Glomerular endothelial cell (primary cell): ENCODE measurements around the gene PLEKHG1. TPM values are rescaled to one million over a fixed set of nuclear protein-coding genes. Genes with fewer than 3 reads are reported as not detected.

Source experiments
- DNase-seq: peaks from one replicate; pipeline ENCODE4 v3.0.0-alpha.2; 2011; ENCODE audit warnings: low read depth, low spot score; ENCODE audit errors: extremely low read depth
- total RNA-seq: library from RNA; depleted of rRNA; stranded (reverse); fragments of >200 nt; gene quantifications from 2 replicates; pipeline ENCODE4 v1.2.3, GENCODE V29; 2015

Gene PLEKHG1
- total RNA-seq, 1 donor from 2014 or later: 203 TPM

DNA sequence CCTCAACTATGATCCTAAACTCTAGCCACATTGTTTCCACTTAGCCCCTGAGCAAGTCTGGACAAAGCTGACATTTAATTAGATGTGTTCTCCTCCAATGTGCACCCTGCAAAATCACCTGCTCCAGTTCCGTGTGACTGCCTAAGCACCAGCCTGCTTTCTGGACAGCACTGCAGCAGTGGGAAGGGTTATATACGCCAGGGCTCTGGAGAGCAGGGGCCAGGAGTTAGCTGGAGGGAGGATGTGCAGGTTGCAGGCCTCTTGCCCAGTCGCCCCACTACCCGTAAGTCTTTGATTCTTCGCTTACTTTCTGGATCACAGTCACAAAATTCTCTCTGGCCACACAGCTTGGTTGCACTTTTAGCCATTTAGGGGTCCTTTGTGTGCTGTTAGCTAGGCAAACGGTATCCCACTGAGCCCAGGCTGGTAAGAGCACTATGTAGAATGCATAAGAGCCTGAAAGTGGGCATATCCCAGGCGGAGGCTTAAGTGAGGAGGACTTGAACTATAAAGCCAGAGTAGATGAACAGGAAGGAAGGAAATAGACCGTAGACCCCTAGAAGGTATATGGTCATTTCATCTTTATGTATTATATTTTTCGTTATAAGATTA is 10.7 kb upstream of the PLEKHG1 start:
- no peak for DNase-seq

- no peak for DNase-seq
Measured at GRCh38 chr6:150589852-150590251, 9.8 kb upstream of the PLEKHG1 start.

GRCh38 chr6:150590446-150590845 is 9.2 kb upstream of the PLEKHG1 start:
- DNase-seq: no peak

GRCh38 chr6:150592377-150592995 is 7.2 kb upstream of the PLEKHG1 start:
- DNase-seq: no peak

DNA sequence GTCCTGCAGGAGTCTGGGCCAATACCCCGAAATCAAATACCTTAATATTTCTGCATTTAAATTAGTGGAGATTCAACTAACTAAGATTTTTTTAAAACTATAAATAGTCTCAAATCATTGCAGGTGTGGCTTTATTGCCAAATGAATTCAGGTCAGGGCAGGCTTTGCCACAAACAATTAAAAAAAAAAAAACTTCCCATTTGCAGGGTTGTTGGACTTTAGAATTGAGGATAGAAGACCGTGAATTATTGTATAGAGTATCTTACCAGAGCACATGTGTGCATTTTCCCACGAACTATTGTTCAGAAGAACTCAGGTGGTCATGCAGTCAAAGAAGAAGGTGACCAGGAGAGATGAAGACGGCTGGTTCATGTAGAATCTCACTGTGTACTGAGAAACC is 6.6 kb upstream of the PLEKHG1 start:
- no peak for DNase-seq

GRCh38 chr6:150596439-150596838 is 3.2 kb upstream of the PLEKHG1 start:
- no peak for DNase-seq

DNA sequence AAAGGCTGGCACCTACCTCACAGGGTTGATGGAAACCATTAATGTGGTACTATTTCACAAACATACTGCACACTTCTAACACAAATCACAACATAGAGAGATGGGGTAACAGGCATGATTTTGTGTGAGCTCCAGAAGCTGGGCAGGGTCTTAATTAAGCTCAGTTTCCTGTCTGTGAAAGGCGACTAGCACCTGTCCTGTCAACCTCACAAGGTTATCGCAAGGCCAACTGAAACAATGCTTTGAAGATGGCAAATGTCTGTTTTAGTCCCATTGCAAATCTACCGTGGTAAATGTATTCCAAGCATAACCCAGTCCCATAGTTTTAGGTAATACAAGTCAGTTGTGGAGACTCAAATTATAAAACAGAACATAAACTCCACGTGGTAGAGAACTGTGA is 1.3 kb upstream of the PLEKHG1 start:
- no peak for DNase-seq

- no peak for DNase-seq
Measured at GRCh38 chr6:150598858-150599198, 857 bp upstream of the PLEKHG1 start.

DNA sequence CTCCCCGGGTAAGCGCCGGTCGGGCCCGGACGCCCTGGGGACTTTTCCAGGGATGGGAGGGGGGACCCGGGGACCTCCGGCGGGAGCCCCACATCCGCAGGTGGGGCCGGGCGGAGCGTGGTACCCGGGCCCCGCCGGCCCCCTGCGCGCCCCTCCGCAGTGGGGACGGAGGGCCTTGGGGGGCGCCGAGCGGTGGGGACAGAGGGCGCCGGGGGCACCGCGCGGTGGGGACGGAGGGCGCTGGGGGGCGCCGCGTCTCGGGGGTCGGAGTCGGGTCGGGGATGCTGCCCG is 270 bp downstream of the PLEKHG1 start:
- DNase-seq: no peak

- no peak for DNase-seq
Measured at GRCh38 chr6:150600301-150601017, 774 bp downstream of the PLEKHG1 start.

- DNase-seq: no peak
Measured at GRCh38 chr6:150601439-150601838, 1.8 kb downstream of the PLEKHG1 start.

GRCh38 chr6:150603176-150603575 is 3.5 kb downstream of the PLEKHG1 start:
- DNase-seq: no peak

DNA sequence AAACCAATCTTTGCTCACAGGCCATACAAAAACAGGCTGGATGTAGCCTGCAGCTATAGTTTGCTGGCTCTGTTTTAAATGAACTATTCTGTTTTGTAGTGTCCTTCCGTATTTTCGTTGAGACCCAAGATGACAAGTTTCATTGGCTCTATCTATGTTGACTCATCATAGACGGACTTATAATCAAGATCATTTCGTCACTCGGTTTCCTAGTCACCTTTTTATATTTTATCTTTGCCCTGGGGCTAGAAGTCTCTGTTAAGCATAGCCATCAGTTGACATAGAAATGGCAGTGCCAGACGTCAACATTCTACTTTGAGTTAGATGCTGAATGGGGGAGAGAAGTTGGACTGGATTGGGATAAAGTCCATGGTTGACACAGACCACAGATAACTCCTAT is 4.8 kb downstream of the PLEKHG1 start:
- DNase-seq: no peak

GRCh38 chr6:150605333-150605732 is 5.6 kb downstream of the PLEKHG1 start:
- DNase-seq: no peak

- DNase-seq: no peak
Measured at GRCh38 chr6:150606168-150606591, 6.5 kb downstream of the PLEKHG1 start.

GRCh38 chr6:150606647-150607328 is 7.1 kb downstream of the PLEKHG1 start:
- DNase-seq: no peak

DNA sequence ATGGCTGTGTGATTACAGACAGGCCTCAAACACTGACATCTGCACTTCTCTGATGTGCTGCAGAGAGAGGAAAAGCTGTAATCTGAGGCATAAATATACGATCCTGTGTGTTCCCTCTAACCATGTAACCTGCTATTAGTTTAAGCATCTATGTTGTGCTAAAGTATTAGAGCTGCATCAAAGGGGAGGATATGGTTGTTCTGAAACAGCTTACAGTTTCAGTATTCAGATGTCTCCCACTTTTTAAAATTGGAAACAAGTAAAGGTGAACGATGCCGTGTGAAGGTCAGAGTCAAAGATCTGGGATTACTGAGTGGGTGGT is 7.6 kb downstream of the PLEKHG1 start:
- DNase-seq: no peak

- DNase-seq: no peak
Measured at GRCh38 chr6:150610584-150610983, 10.9 kb downstream of the PLEKHG1 start.

DNA sequence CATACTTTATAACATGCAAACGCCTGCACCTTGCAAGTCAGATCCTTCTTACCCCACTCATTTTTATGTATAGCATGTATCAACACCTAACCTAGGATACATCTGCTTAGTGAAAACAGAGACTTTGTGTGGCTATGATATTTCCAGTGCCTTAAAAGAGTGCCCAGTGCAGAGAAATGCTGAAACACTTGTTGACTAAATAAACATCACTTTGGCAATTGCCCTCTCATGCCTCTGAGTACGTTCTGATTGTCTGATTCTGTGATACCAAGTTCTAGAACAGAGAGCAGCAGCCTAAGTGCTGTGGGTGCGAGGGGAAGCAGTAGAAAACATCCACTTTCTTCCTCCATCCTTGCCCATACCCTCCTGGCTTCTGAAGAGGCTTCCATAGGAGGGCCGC is 13.6 kb downstream of the PLEKHG1 start:
- DNase-seq: no peak

DNA sequence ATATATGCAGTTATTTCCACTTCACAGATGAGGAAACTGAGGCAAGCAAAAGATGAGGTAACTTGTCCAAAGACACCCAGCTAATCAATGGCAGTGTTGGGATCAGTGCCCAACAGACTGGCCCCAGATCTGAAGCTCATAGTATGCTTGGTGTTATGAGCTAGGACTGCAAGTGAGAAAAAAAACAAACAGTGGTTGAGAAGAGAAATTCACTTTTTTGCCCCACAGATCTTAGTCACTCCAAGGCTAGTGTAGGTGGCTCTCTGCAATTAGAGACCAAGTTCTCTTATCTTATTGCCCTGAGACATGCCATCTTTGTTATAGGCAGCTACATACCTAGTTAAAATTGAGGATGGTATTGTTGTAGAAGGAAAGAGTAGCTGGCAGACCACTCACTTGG is 16.3 kb downstream of the PLEKHG1 start:
- DNase-seq: no peak

DNA sequence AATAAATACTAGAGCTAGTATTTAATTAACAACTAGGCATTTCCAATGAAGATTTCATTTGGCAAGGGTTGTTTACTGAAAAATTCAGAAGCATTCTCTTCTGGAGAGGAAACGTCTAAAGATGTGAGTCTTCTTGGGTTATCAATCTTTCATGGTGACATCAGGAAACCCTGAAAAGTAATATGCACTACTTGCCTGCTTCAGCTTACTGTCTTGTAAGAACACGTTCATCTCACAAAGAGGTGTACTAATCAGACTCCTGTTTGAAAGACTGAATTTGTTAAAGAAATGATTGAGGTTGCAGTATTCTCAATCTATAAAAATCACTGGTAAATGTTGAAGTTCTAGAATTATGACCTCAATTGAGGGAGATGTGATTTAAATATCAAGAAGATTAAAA is 16.9 kb downstream of the PLEKHG1 start:
- no peak for DNase-seq

- no peak for DNase-seq
Measured at GRCh38 chr6:150617062-150617461, 17.4 kb downstream of the PLEKHG1 start.
